PC-9 (cell line): ENCODE measurements around the gene EHD4. TPM values are rescaled to one million over a fixed set of nuclear protein-coding genes. Genes with fewer than 3 reads are reported as not detected.

ENCODE experiments used
- BruUV-seq: library from RNA; stranded (reverse); fragments of 400-500 nt; replicated peaks from 2 replicates; lab custom pipeline; 2021; lab: Mats Ljungman, UMichigan
- CTCF ChIA-PET: fragments of 300-600 bp; sonication (Branson Sonifier 250); formaldehyde crosslinking; loops from one replicate; lab custom pipeline; 2022; ENCODE audit warnings: antibody characterized with exemption; lab: Charles Lee
- POLR2A ChIA-PET: fragments of 300-600 bp; sonication (Branson Sonifier 250); formaldehyde crosslinking; loops from one replicate; lab custom pipeline; 2022; ENCODE audit warnings: antibody characterized with exemption; ENCODE audit not compliant: unreplicated experiment; lab: Charles Lee
- DNase-seq, 2 experiments: peaks; one replicate each; pipeline versions ENCODE4 v3.0.0 to v3.0.0-alpha.2; 2015 to 2022; ENCODE audit warnings: mixed read lengths in 1 of 2
- H2AFZ ChIP-seq: fragments of 200-600 bp; sonication (generic); 2 replicates; pipeline ENCODE4 v1.8.1; 2017; ENCODE audit warnings: antibody characterized with exemption
- H3F3A ChIP-seq: fragments of 200-600 bp; sonication (generic); 2 replicates; pipeline ENCODE4 v1.8.1; 2017; ENCODE audit warnings: antibody characterized with exemption, mild to moderate bottlenecking, low read depth; ENCODE audit not compliant: insufficient read depth
- H3K27ac ChIP-seq: fragments of 200-600 bp; sonication (generic); 2 replicates; pipeline ENCODE4 v1.6.1; 2016; ENCODE audit warnings: mixed run types
- H3K27me3 ChIP-seq: fragments of 200-600 bp; sonication (generic); 2 replicates; pipeline ENCODE4 v1.6.1; 2016; ENCODE audit warnings: low read depth, mixed run types; ENCODE audit not compliant: insufficient read depth
- H3K36me3 ChIP-seq: fragments of 200-600 bp; sonication (generic); 2 replicates; pipeline ENCODE4 v1.6.1; 2016; ENCODE audit warnings: low read depth, mixed run types
- H3K4me1 ChIP-seq: fragments of 200-600 bp; sonication (generic); replicated peaks from 2 replicates; pipeline ENCODE4 v1.6.1; 2016; ENCODE audit warnings: mixed run types; ENCODE audit not compliant: insufficient read depth
- H3K4me2 ChIP-seq: fragments of 200-600 bp; sonication (generic); 2 replicates; pipeline ENCODE4 v1.6.1; 2017; ENCODE audit warnings: mixed run types
- H3K4me3 ChIP-seq: fragments of 200-600 bp; sonication (generic); 2 replicates; pipeline ENCODE4 v1.6.1; 2016; ENCODE audit warnings: mixed run types
- H3K79me2 ChIP-seq: fragments of 200-600 bp; sonication (generic); 2 replicates; pipeline ENCODE4 v1.6.1; 2017; ENCODE audit warnings: low read depth, mixed run types
- H3K9me2 ChIP-seq: fragments of 200-600 bp; sonication (generic); 2 replicates; pipeline ENCODE4 v1.8.1; 2017; ENCODE audit warnings: mild to moderate bottlenecking; ENCODE audit not compliant: insufficient read depth
- H3K9me3 ChIP-seq: fragments of 200-600 bp; sonication (generic); 2 replicates; pipeline ENCODE4 v1.8.1; 2016; ENCODE audit warnings: low read depth; ENCODE audit not compliant: insufficient read depth
- H4K20me1 ChIP-seq: fragments of 200-600 bp; sonication (generic); 2 replicates; pipeline ENCODE4 v1.8.1; 2017; ENCODE audit not compliant: insufficient read depth
- EZH2 ChIP-seq: fragments of 200-600 bp; sonication (generic); IDR thresholded peaks from 2 replicates; pipeline ENCODE4 v1.8.0; 2017; ENCODE audit warnings: antibody characterized with exemption, low read depth
- intact Hi-C: fragments of 100-400 bp; cut with micrococcal nuclease; formaldehyde crosslinking; loops from one replicate; pipeline ENCODE4 v1.10.0; 2022; ENCODE audit not compliant: unreplicated experiment
- total RNA-seq: library from RNA; stranded (reverse); gene quantifications from 2 replicates; pipeline ENCODE4 v1.2.3, GENCODE V29; 2021
- TF ChIP-seq, protein P1 (sequence below): fragments of 200-600 bp; sonication (generic); conservative IDR thresholded peaks from 2 replicates; pipeline ENCODE4 v1.6.1; 2017; ENCODE audit warnings: mixed run types, antibody characterized with exemption, mild to moderate bottlenecking, moderate library complexity

Gene EHD4
- total RNA-seq, 1 experiment from 2014 or later, result 18.1 TPM

DNA sequence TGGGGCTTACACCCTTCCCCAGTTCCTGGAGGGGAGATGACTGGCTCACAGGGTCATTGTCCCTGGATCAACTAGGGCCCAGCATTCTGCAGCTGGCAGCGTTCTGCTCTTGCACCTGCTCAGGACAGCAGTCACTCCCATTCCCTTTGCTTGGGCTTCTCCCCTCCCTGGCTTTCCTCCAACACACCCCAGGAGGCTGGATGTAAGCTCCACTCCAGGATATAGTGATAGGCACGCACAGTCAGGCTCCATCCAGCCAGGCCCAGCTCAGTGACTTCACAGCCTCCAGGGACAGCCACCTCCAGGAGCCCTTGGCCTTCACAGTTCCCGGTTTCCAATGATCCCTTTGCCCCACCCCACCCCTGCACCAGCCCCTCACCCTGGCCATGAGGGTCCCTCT is 80.4 kb downstream of the EHD4 start:
- Histone ChIP-seq H3F3A (no peaks in the 10 kb centered on the region), H3K79me2 (no peaks in the 10 kb centered on the region), H3K9me3 (no peaks in the 10 kb centered on the region), H3K4me3 (no peak overlapping the region), H3K27ac (no peak overlapping the region), H3K36me3 (no peaks in the 10 kb centered on the region), H3K27me3 (no peaks in the 10 kb centered on the region), H2AFZ (no peak overlapping the region), H3K9me2 (no peaks in the 10 kb centered on the region), H3K4me2 (no peak overlapping the region), H3K4me1 (no peaks in the 10 kb centered on the region), H4K20me1 (no peaks in the 10 kb centered on the region)
- no peak for TF ChIP-seq EZH2
- TF ChIP-seq, protein P1, sequence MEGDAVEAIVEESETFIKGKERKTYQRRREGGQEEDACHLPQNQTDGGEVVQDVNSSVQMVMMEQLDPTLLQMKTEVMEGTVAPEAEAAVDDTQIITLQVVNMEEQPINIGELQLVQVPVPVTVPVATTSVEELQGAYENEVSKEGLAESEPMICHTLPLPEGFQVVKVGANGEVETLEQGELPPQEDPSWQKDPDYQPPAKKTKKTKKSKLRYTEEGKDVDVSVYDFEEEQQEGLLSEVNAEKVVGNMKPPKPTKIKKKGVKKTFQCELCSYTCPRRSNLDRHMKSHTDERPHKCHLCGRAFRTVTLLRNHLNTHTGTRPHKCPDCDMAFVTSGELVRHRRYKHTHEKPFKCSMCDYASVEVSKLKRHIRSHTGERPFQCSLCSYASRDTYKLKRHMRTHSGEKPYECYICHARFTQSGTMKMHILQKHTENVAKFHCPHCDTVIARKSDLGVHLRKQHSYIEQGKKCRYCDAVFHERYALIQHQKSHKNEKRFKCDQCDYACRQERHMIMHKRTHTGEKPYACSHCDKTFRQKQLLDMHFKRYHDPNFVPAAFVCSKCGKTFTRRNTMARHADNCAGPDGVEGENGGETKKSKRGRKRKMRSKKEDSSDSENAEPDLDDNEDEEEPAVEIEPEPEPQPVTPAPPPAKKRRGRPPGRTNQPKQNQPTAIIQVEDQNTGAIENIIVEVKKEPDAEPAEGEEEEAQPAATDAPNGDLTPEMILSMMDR, result no peak
- intact Hi-C loops, result no loop called here
- DNase-seq, result no peak
- no TSS peak for BruUV-seq
- ChIA-PET POLR2A (no interaction called here), CTCF (no interaction called here)

DNA sequence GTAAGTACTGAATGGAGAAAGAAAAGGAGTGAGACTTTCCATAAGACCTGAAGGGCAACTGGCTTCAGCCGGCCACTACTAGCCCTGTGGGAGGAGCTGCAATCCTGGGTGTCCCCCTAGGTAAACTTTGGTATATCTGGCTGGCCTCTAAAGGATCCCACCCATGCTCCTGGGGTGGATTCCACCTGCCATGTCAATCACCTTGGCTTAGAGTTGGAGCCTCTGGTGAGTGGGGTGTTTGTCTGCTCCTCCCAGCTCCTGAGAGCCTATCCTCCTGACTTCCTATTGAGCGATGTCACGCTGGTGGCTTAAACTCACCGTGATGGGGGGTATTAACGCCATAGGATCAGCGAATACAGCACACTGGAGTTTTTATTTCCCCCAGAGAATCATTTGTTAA is 81.1 kb downstream of the EHD4 start:
- ChIA-PET POLR2A (no interaction called here), CTCF (no interaction called here)
- Histone ChIP-seq H3K27me3 (no peaks in the 10 kb centered on the region), H3K9me3 (no peaks in the 10 kb centered on the region), H3K4me2 (no peak overlapping the region), H3K4me1 (no peaks in the 10 kb centered on the region), H3K79me2 (no peaks in the 10 kb centered on the region), H3K36me3 (no peaks in the 10 kb centered on the region), H2AFZ (no peak overlapping the region), H4K20me1 (no peaks in the 10 kb centered on the region), H3F3A (no peaks in the 10 kb centered on the region), H3K27ac (no peak overlapping the region), H3K4me3 (no peak overlapping the region), H3K9me2 (no peaks in the 10 kb centered on the region)
- BruUV-seq, result no TSS peak
- intact Hi-C loops, result no loop called here
- no peak for DNase-seq
- TF ChIP-seq EZH2, result no peak
- TF ChIP-seq, protein P1, result no peak

DNA sequence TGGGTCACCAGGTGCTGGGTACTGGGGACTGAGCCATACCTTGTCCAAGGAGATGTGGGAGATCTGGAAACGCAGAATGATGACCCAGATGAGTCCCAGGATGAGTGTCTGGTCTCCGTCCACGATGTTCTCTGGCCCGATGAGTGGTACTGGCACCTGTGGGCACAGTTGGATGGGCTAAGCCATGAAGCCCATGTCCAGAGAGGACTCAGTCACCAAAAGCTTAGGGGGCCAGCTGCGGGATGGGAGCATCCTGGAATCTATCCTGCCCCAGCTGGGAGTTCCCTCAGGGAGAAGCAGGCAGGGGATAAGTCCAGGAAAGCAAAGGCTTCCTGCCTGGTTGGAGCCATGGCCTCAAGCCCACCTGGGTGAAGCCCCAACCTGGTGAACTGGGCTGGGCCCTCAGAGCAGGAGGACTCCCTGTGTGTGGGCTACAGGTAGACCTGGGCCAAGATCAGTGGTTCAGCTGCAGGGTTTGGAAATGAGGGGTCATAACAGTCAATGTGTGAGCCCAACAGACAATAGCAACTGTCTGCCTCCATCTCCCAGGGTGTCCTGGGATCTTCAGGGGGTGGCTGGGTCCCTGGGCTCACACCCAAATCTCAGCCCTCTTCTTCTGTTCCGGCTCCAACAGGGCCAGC is 82.2 kb downstream of the EHD4 start:
- intact Hi-C loops, result no loop called here
- Histone ChIP-seq H3K27ac (no peak overlapping the region), H3K9me3 (no peaks in the 10 kb centered on the region), H3K36me3 (no peaks in the 10 kb centered on the region), H3F3A (no peaks in the 10 kb centered on the region), H4K20me1 (no peaks in the 10 kb centered on the region), H3K4me3 (no peak overlapping the region), H3K4me1 (no peaks in the 10 kb centered on the region), H3K4me2 (no peak overlapping the region), H2AFZ (no peak overlapping the region), H3K79me2 (no peaks in the 10 kb centered on the region), H3K9me2 (no peaks in the 10 kb centered on the region), H3K27me3 (no peaks in the 10 kb centered on the region)
- TF ChIP-seq EZH2, result no peak
- TF ChIP-seq, protein P1, result no peak
- ChIA-PET POLR2A (no interaction called here), CTCF (no interaction called here)
- DNase-seq, result no peak
- no TSS peak for BruUV-seq
